GM12874 (cell line): ENCODE measurements around the gene ZNF518B.

Experiments
- CTCF ChIP-seq: IDR thresholded peaks from 2 replicates; pipeline ENCODE4 v1.5.1; 2011; ENCODE audit warnings: low read depth, mild to moderate bottlenecking, control low read depth, low read length, moderate library complexity; ENCODE audit not compliant: insufficient read depth

Gene ZNF518B

GRCh38 chr4:10466161-10466560, 8.9 kb upstream of the ZNF518B start:
- TF ChIP-seq CTCF: no peak

GRCh38 chr4:10462876-10463275, 5.7 kb upstream of the ZNF518B start:
- no peak for TF ChIP-seq CTCF

- TF ChIP-seq CTCF: no peak
Measured at GRCh38 chr4:10461850-10462400, 4.7 kb upstream of the ZNF518B start.

GRCh38 chr4:10461091-10461849, 4.0 kb upstream of the ZNF518B start:
- peak; percentile 99 for TF ChIP-seq CTCF

- no peak for TF ChIP-seq CTCF
Measured at GRCh38 chr4:10460313-10461047, 3.3 kb upstream of the ZNF518B start.

- TF ChIP-seq CTCF: no peak
Measured at GRCh38 chr4:10459305-10459704, 2.1 kb upstream of the ZNF518B start.

GRCh38 chr4:10458177-10458576, 951 bp upstream of the ZNF518B start:
- TF ChIP-seq CTCF: no peak
